Measurements from ENCODE around the gene DDX39A. TPM values are rescaled to one million over a fixed set of nuclear protein-coding genes. Genes with fewer than 3 reads are reported as not detected.

DDX39A gene
- total RNA-seq, 2 experiments from 2014 or later = 217 to 226 TPM

GRCh38 chr19:14430712-14431111, 11.6 kb upstream of the DDX39A start:
- Mint-ChIP-seq H3K9me3 (no peaks in the 10 kb centered on the region), H3K27me3 (peaks cover 2% of the 10 kb centered on the region), H3K4me1 (ENCODE audit: low read depth) (peaks cover 24% of the 10 kb centered on the region), H3K36me3 (ENCODE audit: low read depth) (no peaks in the 10 kb centered on the region), H3K4me3 (no peak overlapping the region), H3K27ac (no peak overlapping the region)
- intact Hi-C loops (cut with micrococcal nuclease) = loop anchor here (5.0 kb wide), 1 partner anchor 47 kb away; the partner anchor contains the start of gene PTGER1
- POLR2A ChIA-PET = interaction anchor here (1.0 kb wide), 1 partner anchor 21 kb away, joined by 3 read pairs; no protein-coding TSS in a partner anchor
- CTCF ChIA-PET = interaction anchor here (0.6 to 4.6 kb wide), 11 partner anchors 10 to 82 kb away, joined by 3 to 41 read pairs (median 7); partner anchors contain the start of genes DDX39A and PTGER1
- no peak for TF ChIP-seq CTCF (IDR thresholded peaks at IDR 0.05)
- no peak for DNase-seq
- ATAC-seq = no peak

DNA sequence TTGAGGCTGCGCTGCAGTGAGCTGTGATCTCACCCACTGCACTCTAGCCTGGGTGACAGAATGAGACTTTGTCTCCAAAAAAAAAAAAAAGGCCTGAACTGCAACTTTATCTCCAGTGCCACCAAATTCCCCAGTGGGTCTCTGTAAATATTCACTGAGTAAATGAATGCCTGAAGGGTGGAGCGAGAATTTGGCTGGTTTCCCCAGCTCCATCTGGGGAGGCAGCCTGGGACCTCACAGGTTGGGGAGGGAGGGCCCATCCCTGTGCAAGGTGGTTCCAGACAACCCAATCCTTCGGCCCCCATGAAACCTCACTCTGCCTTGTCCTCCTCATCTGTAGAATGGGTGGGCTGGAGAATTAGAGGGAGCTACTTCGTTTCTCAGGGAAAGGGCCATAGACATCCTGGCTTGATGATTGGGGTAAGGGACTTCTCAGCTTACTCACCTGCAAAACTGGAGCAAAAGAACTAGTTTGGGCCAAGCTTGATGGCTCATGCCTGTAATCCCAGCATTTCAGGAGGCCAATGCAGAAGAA, 9.8 kb upstream of the DDX39A start:
- no peaks in the 10 kb centered on the region for H3K36me3 Mint-ChIP-seq (ENCODE audit: low read depth)
- no peak for TF ChIP-seq CTCF (IDR thresholded peaks at IDR 0.05)
- intact Hi-C loops (cut with micrococcal nuclease) = no loop called here
- H3K27ac Mint-ChIP-seq = no peak overlapping the region
- ChIA-PET CTCF (interaction anchor here (1.3 to 4.6 kb wide), 3 partner anchors 44 to 57 kb away, joined by 4 to 41 read pairs (median 24); no protein-coding TSS in a partner anchor), POLR2A (interaction anchor here (0.7 to 2.0 kb wide), 3 partner anchors 9 to 695 kb away, joined by 3 to 13 read pairs (median 5); no protein-coding TSS in a partner anchor)
- peaks cover 2% of the 10 kb centered on the region for H3K27me3 Mint-ChIP-seq
- DNase-seq (no peak), ATAC-seq (no peak)
- H3K4me3 Mint-ChIP-seq = no peak overlapping the region
- H3K9me3 Mint-ChIP-seq = no peaks in the 10 kb centered on the region
- H3K4me1 Mint-ChIP-seq (ENCODE audit: low read depth) = peaks cover 10% of the 10 kb centered on the region

GRCh38 chr19:14427461-14427860, 8.3 kb upstream of the DDX39A start:
- intact Hi-C loops (cut with micrococcal nuclease) = no loop called here
- ATAC-seq (no peak), DNase-seq (no peak)
- Mint-ChIP-seq H3K27ac (no peak overlapping the region), H3K4me1 (ENCODE audit: low read depth) (peaks cover 8% of the 10 kb centered on the region), H3K4me3 (no peak overlapping the region), H3K9me3 (no peaks in the 10 kb centered on the region), H3K27me3 (peaks cover 2% of the 10 kb centered on the region), H3K36me3 (ENCODE audit: low read depth) (no peaks in the 10 kb centered on the region)
- POLR2A ChIA-PET = interaction anchor here (1.6 kb wide), 1 partner anchor 10 kb away, joined by 6 read pairs; no protein-coding TSS in a partner anchor
- no peak for TF ChIP-seq CTCF (IDR thresholded peaks at IDR 0.05)
- CTCF ChIA-PET = interaction anchor here (0.9 to 4.5 kb wide), 2 partner anchors 40 to 53 kb away, joined by 3 to 24 read pairs; no protein-coding TSS in a partner anchor

DNA sequence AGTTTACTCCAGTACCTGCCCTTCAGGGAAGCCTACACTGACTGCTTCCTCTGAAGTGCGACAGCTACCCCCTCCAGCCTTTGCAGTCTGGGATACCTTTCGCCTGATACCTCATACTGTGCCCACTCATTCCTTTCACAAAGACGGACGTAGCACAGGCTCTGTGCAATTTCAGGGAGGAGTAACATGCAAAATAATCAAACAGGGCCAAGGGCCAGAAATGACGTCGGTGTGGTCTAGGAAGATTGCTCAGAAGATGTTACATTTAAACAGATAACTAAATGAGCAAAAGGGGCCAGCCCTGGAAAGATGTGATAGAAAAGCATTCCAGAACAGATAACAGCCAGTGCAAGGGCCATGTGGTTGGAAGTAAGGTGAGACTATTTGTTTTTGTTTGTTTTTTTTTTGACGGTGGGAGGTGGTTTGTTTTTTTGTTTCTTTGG, 6.6 kb upstream of the DDX39A start:
- Mint-ChIP-seq H3K4me1 (ENCODE audit: low read depth) (peaks cover 2% of the 10 kb centered on the region), H3K36me3 (ENCODE audit: low read depth) (no peaks in the 10 kb centered on the region), H3K27ac (no peak overlapping the region), H3K4me3 (no peak overlapping the region), H3K27me3 (peaks cover under 1% of the 10 kb centered on the region), H3K9me3 (no peaks in the 10 kb centered on the region)
- intact Hi-C loops (cut with micrococcal nuclease) = no loop called here
- ATAC-seq = no peak
- DNase-seq = no peak
- CTCF ChIA-PET = interaction anchor here (1.4 kb wide), 1 partner anchor 78 kb away, joined by 4 read pairs; no protein-coding TSS in a partner anchor
- no peak for TF ChIP-seq CTCF (IDR thresholded peaks at IDR 0.05)
- POLR2A ChIA-PET = interaction anchor here (1.3 kb wide), 1 partner anchor 14 kb away, joined by 5 read pairs; no protein-coding TSS in a partner anchor

- peak overlapping the region; percentile 93 for H3K4me3 Mint-ChIP-seq
- peak overlapping the region; percentile 98 for H3K27ac Mint-ChIP-seq
- peak; percentile 90 for DNase-seq
- peaks cover 30% of the 10 kb centered on the region for H3K4me1 Mint-ChIP-seq (ENCODE audit: low read depth)
- H3K27me3 Mint-ChIP-seq = no peaks in the 10 kb centered on the region
- POLR2A ChIA-PET = interaction anchor here (0.5 to 8.9 kb wide), 14 partner anchors 9 to 282 kb away, joined by 3 to 58 read pairs (median 5); partner anchors contain the start of genes ADGRE5 and DNAJB1
- CTCF ChIA-PET = interaction anchor here (4.1 kb wide), 1 partner anchor 12 kb away, joined by 11 read pairs; no protein-coding TSS in a partner anchor
- peaks cover 38% of the 10 kb centered on the region for H3K36me3 Mint-ChIP-seq (ENCODE audit: low read depth)
- intact Hi-C loops (cut with micrococcal nuclease) = loop anchor here (2.0 kb wide), 1 partner anchor 50 kb away; no protein-coding TSS in a partner anchor
- no peak for TF ChIP-seq CTCF (IDR thresholded peaks at IDR 0.05)
- ATAC-seq = peak; percentile 72
- no peaks in the 10 kb centered on the region for H3K9me3 Mint-ChIP-seq
Observed at GRCh38 chr19:14418856-14419105, 360 bp downstream of the DDX39A start.

All from activated CD8-positive, alpha-beta T cell treated with anti-CD3 and anti-CD28 coated beads for 36 hours (primary cell).